Dedifferentiated amniotic fluid mesenchymal stem cell (primary cell): ENCODE measurements around the gene ERCC8.
"Not testable (repeated sequence)": the region's sequence is repeated elsewhere in the genome, so short reads cannot be mapped to it uniquely, and the experiment has no call there.

Experiments used
- DNase-seq: peaks from one replicate; pipeline ENCODE4 v3.0.0-alpha.2; 2016; ENCODE audit errors: extremely low spot score

Gene ERCC8

GRCh38 chr5:60916646-60917045 is 28.2 kb downstream of the ERCC8 start:
- no peak for DNase-seq

DNA sequence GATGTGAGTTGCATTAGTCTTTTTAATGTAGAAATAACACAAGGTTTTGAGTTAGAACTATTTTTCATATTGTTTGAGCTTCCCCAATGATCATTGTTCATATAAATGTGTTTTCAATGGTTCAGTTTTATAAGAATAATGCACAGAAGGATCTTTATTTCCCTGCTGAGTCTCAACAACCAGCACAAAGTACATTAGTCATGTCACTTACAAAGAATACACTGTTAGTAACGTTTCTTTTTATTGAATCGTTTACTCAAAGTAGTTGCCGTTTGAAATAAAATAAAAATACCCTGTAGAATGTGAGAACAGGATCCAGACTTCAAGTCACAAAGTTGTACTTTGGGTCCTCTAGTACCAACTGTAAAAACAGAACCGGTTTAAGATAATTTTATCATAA is 41.5 kb downstream of the ERCC8 start:
- DNase-seq: no peak

GRCh38 chr5:60896991-60897390 is 47.9 kb downstream of the ERCC8 start:
- DNase-seq: no peak

GRCh38 chr5:60893521-60893920 is 51.3 kb downstream of the ERCC8 start:
- no peak for DNase-seq

GRCh38 chr5:60891667-60892066 is 53.2 kb downstream of the ERCC8 start:
- no peak for DNase-seq

GRCh38 chr5:60888359-60889061 is 56.4 kb downstream of the ERCC8 start:
- DNase-seq: no peak

- no peak for DNase-seq
These were observed 57.1 kb downstream of the ERCC8 start for GRCh38 chr5:60887746-60888145.

- DNase-seq: no peak
These were observed 57.8 kb downstream of the ERCC8 start for GRCh38 chr5:60887096-60887495.

GRCh38 chr5:60886158-60886557 is 58.7 kb downstream of the ERCC8 start:
- no peak for DNase-seq

DNA sequence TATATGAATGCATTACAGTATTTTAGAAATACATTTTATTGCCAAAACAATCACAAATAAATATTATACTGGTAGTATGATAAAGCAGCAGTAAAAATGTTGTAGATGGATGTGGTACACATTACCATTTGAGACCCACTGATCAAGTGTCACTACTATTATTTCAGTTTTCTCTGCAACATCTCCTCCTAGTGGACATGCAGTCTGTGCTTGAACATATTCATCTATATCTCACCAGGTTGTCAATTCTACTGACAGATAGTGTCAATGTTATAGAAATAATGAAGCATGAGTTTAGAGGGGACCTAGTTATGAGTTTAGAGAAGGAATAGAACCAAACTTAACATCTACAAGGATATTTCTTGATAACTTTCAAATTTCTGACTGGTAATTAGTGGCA is 61.6 kb downstream of the ERCC8 start:
- DNase-seq: no peak

DNA sequence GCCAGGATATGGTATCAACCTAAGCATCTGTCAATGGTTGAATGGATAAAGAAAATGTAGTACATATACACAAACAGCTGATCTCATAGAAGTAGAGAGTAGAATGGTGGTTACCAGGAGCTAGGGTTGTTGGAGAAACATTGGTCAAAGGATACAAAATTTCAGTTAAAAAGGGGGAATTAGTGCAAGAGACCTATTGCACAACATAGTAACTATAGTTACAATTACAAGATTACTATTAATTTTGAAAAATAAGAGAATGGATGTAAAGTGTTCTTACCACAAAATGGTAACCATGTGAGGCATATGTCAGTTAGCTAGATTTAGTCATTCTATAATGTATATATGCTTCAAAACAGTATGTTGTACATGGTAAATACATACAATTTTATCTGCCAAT is 72.0 kb downstream of the ERCC8 start:
- no peak for DNase-seq

DNA sequence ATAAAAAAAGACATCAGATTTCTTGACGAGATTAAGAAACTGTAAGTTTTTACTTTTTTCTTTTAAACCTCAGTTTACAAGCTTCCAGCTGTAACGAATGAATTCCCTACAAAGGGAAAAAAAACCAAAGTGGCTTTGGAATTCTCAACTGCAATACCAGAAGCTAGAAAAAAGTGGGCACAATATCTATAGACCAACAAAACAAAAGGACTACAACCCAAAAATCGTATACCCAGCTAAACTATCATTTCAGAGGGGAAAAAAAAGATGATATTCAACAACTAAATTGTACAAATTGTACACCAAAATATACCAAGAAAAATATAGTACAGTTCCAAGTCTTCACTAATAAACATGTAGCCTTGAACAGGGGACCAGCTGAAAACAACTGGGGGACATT is 74.0 kb downstream of the ERCC8 start:
- no peak for DNase-seq

GRCh38 chr5:60860572-60860971 is 84.3 kb downstream of the ERCC8 start:
- DNase-seq: not testable (repeated sequence)

DNA sequence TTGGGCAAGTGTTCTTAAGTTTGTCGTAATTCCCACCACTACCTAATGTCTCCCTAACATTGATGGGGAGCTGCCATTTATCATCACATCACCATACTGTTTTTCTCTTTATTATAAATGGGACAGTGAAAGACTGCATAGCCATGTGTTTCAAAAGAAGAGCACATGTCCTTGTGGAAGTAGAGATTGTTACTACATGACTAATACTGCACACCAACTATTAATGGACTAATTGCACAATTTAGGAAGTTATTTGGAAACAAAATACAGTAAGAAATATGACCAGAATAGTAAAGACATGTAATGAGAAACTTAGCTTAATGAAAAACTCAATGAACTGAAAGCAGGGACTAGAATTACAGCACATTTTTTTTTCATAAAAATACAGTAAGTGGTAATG is 88.8 kb downstream of the ERCC8 start:
- DNase-seq: no peak

DNA sequence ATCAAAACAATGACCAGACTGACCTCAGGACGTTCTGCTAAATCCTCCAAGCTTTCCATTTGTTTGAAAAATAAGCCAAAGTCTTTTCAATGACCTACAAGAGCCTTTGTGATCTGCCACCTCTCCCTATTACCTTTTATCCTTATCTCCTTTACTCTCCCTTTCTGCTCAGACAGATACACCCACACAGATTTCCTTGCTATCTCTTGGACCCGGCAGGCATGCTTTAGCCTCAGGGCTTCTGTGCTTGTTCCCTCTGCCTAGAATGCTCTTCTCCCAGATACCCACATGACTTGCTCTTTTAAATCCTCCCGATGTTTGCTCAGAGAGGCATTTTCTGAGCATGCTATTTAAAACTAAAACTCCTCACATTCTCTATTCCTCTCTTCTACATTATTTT is 91.9 kb downstream of the ERCC8 start:
- DNase-seq: no peak

DNA sequence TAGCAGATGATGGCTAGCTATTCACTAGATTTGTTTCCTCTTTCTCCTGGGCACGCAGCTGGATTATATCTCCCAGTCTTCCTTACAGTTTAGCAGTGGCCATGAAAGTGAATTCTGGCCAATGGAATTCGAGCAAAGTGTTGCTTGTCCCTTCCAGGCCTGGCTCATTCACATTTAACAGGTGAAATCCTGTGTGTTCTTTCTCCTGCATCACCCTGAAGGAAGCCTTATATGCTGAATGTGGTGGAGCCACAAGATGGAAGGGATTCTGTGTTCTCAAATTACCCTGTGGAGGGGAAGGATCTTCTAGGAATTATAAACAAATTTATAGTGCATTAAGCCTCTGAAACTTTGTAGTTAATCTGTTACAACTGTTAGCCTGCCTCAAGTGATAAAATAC is 92.6 kb downstream of the ERCC8 start:
- DNase-seq: no peak

DNA sequence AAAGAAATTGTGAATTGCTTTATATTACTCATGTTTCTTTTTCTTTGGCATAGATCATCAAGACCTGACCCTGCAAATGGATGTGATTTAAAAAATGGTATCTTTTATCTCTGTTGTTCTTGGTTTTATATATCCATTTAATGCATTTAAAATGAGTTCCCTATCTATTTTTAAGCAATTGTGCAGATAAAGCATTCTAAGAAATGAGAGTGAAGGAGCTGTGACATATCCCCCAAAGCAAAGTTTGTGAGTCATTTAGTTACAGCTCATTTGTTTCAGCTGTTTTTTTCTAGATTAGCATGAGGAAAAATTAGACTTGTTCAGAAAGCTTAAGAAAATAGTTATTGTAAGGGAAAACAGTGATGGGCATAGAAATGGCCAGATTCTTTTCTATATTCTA is 93.2 kb downstream of the ERCC8 start:
- no peak for DNase-seq

- no peak for DNase-seq
These were observed 98.6 kb downstream of the ERCC8 start for GRCh38 chr5:60846298-60846697.

- DNase-seq: no peak
These were observed 100.6 kb downstream of the ERCC8 start, which contains the start of gene ELOVL7 for GRCh38 chr5:60843936-60844905. ELOVL7 (minus strand) TSS chr5:60844269; CDS start chr5:60787397, 56,872 bp downstream.

DNA sequence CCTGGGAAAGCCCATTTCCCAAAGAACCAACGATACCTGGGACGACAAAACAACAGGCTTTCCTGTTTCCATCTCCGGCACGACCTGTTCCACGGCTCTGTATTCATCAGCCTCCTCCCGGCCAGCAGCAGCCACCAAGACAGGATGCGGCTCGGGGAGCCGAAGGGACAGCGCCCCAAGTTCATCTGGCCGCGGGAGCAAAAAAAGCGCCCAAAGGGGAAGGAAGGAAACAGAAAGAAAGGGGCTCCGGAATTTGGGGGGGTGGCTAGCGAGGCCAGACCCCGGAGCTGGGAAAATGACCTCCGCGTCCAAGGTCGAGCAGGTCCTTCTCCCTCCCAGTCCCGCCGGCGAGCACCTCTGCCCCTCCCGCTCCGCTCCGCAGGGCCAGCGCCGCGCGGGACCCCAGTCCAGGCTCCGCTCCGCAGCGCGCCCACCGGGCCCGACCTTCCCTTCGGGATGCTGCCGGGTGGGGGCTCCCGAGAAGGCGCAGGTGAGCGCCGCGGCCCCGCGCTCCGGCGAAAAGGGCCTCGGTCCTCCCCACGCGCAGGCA is 101.4 kb downstream of the ERCC8 start:
- no peak for DNase-seq

- no peak for DNase-seq
These were observed 101.9 kb downstream of the ERCC8 start for GRCh38 chr5:60842871-60843385.

DNA sequence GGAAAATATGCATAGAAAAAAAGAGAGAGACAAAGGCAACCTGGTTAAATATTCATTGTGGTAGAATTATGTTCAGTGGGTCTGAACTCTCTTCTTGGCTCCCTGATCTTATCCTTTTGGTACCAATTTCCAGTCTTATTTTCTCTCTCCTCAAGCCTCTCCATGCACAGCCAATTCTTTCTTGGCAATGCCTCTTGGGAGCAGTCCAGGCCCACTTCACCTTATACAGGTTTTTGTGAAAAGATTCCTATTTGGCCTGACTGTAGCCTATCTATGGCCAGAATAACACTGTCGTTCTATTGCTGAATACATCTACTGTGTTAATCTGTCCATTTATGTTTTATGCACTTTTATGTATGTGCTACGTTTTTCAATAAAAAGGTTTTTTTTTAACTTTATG is 103.5 kb downstream of the ERCC8 start:
- DNase-seq: no peak
